HG02588 (cell line): ENCODE results near the gene NIT2.
A peak's percentile ranks its signal among the peaks of the same experiment; 100 is the strongest.
"Not testable (repeated sequence)": the region's sequence is repeated elsewhere in the genome, so short reads cannot be mapped to it uniquely, and the experiment has no call there.

Source experiments
- ATAC-seq: cut with Tn5 transposase; IDR thresholded peaks from one replicate; pipeline ENCODE4 v1.9.1; 2021; ENCODE audit warnings: mild to moderate bottlenecking, moderate library complexity; ENCODE audit not compliant: unreplicated experiment

Gene NIT2, protein sequence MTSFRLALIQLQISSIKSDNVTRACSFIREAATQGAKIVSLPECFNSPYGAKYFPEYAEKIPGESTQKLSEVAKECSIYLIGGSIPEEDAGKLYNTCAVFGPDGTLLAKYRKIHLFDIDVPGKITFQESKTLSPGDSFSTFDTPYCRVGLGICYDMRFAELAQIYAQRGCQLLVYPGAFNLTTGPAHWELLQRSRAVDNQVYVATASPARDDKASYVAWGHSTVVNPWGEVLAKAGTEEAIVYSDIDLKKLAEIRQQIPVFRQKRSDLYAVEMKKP

DNA sequence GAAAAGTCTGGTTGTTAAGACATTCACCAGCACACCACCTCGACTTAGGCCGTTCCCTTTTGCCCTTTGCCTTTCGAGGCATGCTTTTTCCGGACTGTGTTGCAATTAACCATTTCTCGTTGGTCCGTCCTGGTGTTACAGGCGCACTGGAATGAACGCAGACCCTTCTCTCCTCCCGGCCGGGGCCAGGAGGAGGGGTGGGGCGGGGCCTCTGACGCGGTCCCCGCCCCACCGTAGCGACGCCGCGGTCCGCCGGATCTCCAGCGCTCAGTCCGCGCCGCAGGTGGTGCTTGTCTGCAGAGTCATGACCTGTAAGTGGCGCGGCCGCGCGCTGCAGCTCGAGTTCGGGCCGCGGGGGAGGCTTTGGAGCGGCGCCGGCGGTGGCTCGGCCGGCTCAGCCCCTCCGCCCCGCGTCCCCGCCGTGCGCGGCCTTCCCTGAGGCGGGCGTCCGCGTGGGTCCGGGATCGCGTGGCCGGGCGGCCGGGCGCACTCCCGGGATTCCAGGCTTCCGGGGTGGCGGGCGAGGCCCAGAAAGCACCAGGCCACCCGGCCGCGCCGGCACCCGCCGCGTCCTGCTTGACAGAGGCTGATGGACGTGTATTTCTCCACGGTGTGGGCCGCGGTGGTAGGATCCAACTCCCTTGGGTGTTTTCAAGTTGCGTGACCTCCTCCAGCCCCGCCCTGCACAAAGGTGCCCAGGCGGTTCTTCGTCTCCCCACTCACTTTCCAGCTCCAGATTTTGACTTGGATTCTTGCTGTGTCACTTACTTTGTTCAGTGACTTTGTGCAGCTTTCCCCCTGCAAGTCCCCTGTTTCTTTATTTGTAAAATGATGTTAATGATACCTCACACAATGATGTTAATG, at the start of gene NIT2:
NIT2 (plus strand) TSS at position 270 of the 864 bp plus-strand sequence; CDS start at position 305, 35 bp downstream.
- ATAC-seq: peak; percentile 97

DNA sequence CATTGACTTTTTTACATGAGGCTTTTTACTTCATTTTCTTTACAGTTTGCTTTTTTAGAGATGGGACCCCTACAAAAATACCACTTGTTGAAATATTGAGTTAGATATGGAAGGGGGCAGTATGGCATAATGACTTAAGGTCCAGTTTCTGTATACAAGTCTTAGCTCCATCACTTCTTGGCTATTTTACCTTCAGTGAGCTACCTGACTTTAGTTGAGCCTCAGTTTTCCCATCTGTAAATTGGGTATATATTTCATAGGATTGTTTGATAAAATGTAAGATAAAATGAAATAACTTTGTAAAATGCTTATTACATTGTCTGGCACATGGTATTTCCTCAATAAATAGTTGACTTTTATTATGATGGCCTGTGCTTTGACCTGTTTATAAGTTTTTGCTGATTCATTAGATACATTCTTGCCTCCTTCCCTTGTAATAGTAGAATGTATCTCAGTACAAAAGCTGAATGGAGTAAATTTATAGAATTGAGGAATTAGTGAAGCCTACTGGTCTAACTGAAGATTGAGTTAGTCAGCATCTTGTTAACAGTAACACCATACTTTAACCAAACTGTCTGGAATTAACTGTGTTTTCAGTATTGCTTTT, 46.2 kb upstream of the NIT2 start:
- ATAC-seq: no peak

DNA sequence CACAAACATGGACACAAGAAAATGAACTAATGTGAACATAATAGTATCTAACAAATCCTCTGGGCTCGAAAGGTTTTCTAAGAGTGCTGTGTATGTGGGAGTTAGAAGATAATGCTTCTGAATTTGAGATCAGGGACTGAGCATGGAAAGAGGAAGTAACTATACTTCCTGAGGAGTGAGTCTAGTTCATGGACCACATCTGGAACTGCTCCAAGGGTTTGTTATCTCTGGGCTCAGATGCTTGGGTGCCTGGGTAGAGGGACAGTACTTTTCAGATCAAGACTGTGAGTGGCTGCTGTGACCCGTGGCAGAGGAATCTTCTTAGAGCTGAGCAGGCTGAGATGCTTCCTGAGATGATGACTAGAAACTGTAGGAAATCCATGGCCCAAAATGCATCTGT, 45.2 kb upstream of the NIT2 start:
- no peak for ATAC-seq

DNA sequence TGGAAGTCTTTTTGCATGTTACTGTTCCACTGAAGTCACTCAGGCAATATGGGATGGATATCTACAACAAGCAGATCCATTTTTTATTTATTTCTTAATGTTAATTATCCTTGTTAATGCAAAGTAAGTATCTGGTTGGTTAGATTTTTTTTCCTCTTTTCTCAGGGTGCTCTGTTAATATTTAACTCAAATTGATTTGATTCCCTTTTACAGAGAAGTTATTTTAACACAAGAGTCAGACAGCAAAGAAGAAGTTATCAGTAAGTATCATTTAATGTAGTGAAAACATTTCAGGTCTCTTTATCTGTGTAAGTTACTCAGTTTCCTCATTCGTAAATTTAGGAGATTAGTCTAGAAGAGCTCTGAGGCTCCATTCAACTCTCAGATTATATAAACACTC, 39.5 kb upstream of the NIT2 start:
- ATAC-seq: no peak

DNA sequence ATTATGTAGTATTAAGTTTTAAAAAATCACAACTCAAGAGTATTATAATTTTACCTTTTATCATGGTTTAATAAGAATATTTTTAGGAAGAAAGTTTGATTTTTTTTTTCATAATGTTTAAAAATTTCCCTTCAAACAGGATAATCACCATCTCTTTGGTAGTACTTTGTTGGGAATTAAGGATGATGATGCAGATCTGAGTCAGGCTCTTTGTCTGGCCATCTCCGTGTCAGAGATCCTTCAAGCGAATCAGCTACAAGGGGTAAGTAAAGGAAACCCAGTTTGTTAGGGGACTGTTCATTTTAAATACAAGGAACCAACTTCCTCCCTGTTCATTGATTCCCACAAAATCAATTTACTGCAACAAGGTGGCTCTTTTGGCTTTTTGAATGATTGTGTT, 36.8 kb upstream of the NIT2 start:
- no peak for ATAC-seq

DNA sequence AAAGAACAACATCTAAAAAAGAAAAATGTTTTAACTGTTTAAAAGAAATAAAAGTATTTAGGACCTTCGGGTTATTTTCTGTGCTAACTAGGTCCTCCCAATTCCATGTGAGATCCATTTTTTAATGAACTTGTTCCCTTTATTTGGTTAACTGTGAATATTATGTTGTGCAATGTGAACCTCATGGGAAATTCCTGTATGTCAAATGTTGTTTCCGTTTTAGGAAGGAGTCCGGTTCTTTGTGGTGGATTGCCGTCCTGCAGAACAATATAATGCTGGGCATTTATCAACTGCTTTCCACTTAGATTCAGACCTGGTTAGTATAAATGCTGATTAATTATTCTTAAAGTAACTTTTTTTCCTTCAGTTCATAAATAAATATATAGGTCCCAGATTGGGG, 35.5 kb upstream of the NIT2 start:
- no peak for ATAC-seq

- ATAC-seq: no peak
Measured at GRCh38 chr3:100306695-100307094, 27.9 kb upstream of the NIT2 start.

GRCh38 chr3:100310355-100310965, 24.1 kb upstream of the NIT2 start:
- no peak for ATAC-seq

DNA sequence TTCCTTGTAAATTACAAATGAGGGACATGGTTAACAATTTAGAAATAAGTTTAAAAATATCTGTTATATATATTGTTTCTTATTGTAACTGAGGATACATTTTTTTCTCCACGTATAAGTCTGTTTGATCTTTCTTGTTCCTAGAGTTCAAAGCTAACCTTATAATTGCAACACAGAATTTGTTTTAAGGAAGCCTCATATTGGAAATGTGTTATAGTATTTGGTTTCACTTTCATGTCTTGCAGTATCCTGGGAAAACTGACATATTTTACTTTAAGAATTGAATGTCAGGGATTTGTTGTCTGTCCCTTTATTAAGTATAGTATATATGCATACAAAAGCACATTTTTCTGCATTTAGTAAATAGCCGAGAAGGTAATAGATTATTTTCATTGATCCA, 23.5 kb upstream of the NIT2 start:
- ATAC-seq: no peak

- ATAC-seq: peak; percentile 69
Measured at GRCh38 chr3:100316641-100317069, 17.9 kb upstream of the NIT2 start.

DNA sequence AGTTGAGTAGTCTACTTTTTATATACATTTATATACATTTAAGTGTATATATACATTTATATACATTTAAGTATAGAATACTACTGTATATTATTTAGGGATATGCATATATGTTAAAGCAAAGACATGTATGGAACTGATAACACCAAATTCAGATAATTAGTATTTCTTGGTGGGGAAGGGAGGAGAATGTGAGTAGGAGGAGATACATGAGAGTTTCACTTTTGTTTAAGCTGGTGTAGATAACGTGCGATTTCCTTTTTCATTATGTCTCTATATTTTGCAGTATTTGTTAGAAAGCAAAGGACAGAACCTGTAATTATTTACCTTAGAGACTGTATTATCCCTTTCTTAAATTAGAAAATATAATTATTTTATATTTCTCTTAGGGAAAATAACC, 16.6 kb upstream of the NIT2 start:
- ATAC-seq: peak; percentile 52

- no peak for ATAC-seq
Measured at GRCh38 chr3:100319951-100320350, 14.6 kb upstream of the NIT2 start.

DNA sequence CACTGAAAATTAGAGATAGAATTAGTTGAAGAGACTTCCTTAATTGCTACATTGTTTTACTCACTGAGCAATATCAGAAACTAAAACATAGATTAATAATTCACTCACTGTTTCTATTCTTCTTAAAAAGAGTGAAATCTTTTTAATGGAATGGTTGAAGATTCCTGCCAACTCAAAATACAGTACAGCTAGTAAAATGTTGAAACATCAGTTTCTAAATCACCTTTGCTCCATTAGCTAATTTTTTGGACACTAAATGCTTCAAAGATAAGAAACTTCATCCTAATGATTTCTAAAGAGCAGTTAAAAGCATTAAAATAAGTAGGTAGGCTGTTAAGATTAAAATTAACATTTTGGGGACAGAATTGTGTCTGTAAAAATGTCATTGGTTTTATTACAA, 10.5 kb upstream of the NIT2 start:
- ATAC-seq: no peak

DNA sequence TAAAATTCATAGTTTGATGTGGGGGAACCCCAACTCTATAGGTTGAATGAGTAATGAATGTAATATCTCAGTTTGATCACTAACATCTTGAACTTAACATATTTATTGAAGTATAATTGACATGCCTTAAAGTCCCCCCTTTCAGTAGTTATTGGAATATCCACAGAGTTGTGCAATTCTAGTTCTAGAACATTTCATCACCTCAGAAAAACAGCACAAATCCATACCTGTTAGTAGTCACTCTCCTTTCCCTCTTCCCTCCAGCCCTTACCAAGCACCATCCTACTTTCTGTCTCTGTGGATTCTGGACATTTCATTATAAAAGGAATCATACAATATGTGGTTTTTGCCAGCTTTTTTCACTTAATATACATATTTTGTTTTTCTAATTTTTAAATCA, 8.7 kb upstream of the NIT2 start:
- ATAC-seq: no peak

GRCh38 chr3:100327377-100327776, 7.2 kb upstream of the NIT2 start:
- ATAC-seq: not testable (repeated sequence)

- no peak for ATAC-seq
Measured at GRCh38 chr3:100329800-100330489, 4.6 kb upstream of the NIT2 start.

DNA sequence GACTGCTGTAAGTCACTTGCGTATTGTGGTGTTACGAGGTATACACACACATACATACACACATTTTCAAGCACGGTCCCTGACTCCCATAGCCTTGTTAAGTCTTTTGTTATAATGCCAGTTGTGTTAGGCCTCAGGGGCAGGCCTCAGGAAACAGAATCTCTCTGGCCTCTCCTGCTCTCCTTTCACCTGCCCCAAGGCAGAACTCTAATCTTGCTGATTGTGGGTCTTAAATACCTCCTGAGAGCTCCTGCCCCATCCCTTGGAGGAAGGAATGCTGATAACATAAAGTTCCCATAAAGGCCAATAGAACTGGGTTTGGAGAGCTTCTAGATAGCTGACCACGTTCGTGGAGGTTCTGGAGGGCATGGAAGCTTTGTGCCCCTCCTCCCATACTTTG, 3.9 kb upstream of the NIT2 start:
- ATAC-seq: no peak

- no peak for ATAC-seq
Measured at GRCh38 chr3:100331660-100332059, 2.9 kb upstream of the NIT2 start.

GRCh38 chr3:100333051-100333450, 1.5 kb upstream of the NIT2 start:
- ATAC-seq: no peak

DNA sequence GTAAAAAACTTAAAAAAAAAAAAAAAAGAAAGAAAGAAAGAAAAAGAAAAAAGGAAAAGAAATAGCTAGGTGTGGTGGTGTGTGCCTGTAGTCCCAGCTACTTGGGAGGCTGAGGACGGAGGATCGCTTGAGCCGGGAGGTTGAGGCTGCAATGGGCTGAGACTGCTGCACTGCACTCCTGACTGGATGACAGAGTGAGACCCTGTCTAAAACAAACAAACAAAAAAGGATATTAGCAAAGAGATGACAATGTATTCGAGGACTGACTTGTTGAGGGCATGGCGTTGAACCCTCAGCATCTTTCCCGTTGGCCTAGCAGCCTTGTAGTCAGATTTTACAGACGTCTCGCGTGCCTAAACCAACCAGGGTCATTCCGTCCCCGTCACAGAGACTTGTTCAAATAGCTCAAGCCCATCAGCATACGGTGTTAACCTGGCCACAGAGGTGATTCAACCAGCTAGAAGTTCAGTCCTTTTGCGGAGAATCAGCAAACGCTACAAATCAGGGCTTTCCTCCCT, 528 bp upstream of the NIT2 start:
- ATAC-seq: peak; percentile 25

- ATAC-seq: peak; percentile 43
Measured at GRCh38 chr3:100335434-100335833, 877 bp downstream of the NIT2 start.
